ENCODE results near the gene PPP4R4. TPM values are rescaled to one million over a fixed set of nuclear protein-coding genes. Genes with fewer than 3 reads are reported as not detected.

PPP4R4 gene
- total RNA-seq, 6 experiments from 2014 or later, result 0.05 to 0.14 TPM; not detected in 4

- Mint-ChIP-seq H3K36me3 (ENCODE audit: low read depth) (no peaks in the 10 kb centered on the region), H3K27me3 (ENCODE audit: insufficient read depth) (no peaks in the 10 kb centered on the region), H3K9me3 (peaks cover 40% of the 10 kb centered on the region), H3K4me3 (no peak overlapping the region), H3K27ac (no peak overlapping the region), H3K4me1 (ENCODE audit: low read depth) (no peaks in the 10 kb centered on the region)
- no peak for DNase-seq
- TF ChIP-seq CTCF (IDR thresholded peaks at IDR 0.05), result no peak
Observed at GRCh38 chr14:94312481-94313246, 138.5 kb downstream of the PPP4R4 start.

- Mint-ChIP-seq H3K27ac (no peak overlapping the region), H3K9me3 (peaks cover 27% of the 10 kb centered on the region), H3K4me3 (no peak overlapping the region), H3K36me3 (ENCODE audit: low read depth) (no peaks in the 10 kb centered on the region), H3K4me1 (ENCODE audit: low read depth) (no peaks in the 10 kb centered on the region), H3K27me3 (ENCODE audit: insufficient read depth) (no peaks in the 10 kb centered on the region)
- TF ChIP-seq CTCF (IDR thresholded peaks at IDR 0.05), result no peak
- DNase-seq, result no peak
Observed at GRCh38 chr14:94313991-94314655, 140.0 kb downstream of the PPP4R4 start.

GRCh38 chr14:94314890-94315289, 140.8 kb downstream of the PPP4R4 start:
- no peak for TF ChIP-seq CTCF (IDR thresholded peaks at IDR 0.05)
- Mint-ChIP-seq H3K9me3 (peaks cover 24% of the 10 kb centered on the region), H3K4me1 (ENCODE audit: low read depth) (no peaks in the 10 kb centered on the region), H3K27me3 (ENCODE audit: insufficient read depth) (peaks cover 3% of the 10 kb centered on the region; the same call in 1 of the 2 replicates), H3K36me3 (ENCODE audit: low read depth) (no peaks in the 10 kb centered on the region), H3K27ac (no peak overlapping the region), H3K4me3 (no peak overlapping the region)
- no peak for DNase-seq

- H3K27me3 Mint-ChIP-seq (ENCODE audit: insufficient read depth), result peaks cover 6% of the 10 kb centered on the region
- H3K4me1 Mint-ChIP-seq (ENCODE audit: low read depth), result no peaks in the 10 kb centered on the region
- peaks cover 18% of the 10 kb centered on the region for H3K9me3 Mint-ChIP-seq
- no peak for DNase-seq
- no peak overlapping the region for H3K27ac Mint-ChIP-seq
- H3K4me3 Mint-ChIP-seq, result no peak overlapping the region
- no peak for TF ChIP-seq CTCF (IDR thresholded peaks at IDR 0.05)
- H3K36me3 Mint-ChIP-seq (ENCODE audit: low read depth), result no peaks in the 10 kb centered on the region
Observed at GRCh38 chr14:94316692-94317091, 142.6 kb downstream of the PPP4R4 start.

GRCh38 chr14:94317259-94317658, 143.1 kb downstream of the PPP4R4 start:
- Mint-ChIP-seq H3K36me3 (ENCODE audit: low read depth) (no peaks in the 10 kb centered on the region), H3K4me3 (no peak overlapping the region), H3K4me1 (ENCODE audit: low read depth) (no peaks in the 10 kb centered on the region), H3K27ac (no peak overlapping the region), H3K9me3 (peaks cover 18% of the 10 kb centered on the region), H3K27me3 (ENCODE audit: insufficient read depth) (peaks cover 6% of the 10 kb centered on the region)
- TF ChIP-seq CTCF (IDR thresholded peaks at IDR 0.05), result no peak
- DNase-seq, result no peak
